Activated T-helper 1 cell treated with Interleukin-2 at 50 U/mL for 16 hours (primary cell): ENCODE results near the gene C1GALT1.

Experiments used
- DNase-seq: peaks from one replicate; pipeline ENCODE4 v3.0.0-alpha.2; 2020; ENCODE audit warnings: low read depth

Gene C1GALT1

DNA sequence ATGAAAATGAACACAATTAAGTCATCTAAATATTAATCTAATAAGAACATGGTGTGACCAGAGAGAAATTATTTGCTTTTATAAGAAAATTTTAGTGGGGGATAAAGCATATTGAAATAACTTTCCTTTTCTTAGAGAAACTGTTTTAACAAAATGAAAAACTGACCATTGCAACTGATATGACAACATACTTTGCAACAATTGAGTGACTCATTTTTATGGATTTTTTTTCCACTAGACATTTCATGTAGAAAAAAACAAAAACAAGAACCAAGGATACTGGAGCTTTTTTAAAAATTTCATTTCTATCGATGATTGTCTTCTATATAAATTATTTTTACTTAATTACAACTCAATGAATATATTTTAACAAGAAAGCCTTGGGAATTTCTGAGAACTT lies 90.0 kb downstream of the C1GALT1 start:
- DNase-seq: no peak

DNA sequence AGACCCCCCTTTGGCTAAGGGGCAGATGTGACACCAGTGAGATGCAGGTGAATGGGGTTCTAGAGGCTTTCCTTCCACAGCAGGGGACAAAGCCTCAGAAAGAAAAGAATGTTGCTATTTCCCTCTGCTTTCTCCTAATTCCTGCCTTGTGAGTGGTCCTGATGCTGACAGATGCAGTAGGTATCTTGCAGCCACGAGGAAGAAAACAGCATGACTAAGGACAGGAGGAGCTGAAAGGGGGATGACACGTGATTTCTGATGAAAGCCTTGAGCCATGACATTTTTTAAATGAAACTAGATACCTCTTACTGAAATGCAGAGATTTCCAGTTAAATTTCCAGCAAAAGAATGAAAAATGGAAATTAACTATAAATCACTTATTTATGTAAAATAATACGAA lies 92.4 kb downstream of the C1GALT1 start:
- DNase-seq: no peak

DNA sequence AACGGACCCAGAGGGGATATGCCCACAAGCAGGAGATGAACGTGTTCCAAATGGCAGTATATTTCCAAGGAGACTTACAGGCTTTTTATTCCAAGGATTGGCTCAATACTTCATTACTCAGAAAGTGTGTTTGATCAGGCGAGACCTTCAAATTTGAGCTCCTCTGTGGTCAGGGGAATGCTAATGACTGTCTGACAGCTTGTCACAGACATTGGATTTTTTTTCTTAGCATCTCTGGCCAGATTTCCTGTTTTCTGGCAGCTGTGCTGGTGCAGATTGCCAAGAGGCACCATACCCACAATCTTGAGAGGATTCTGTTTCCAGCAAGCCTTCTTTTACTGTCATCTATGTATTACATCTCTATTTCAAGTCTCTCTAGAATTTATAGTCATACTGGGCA lies 93.8 kb downstream of the C1GALT1 start:
- no peak for DNase-seq

DNA sequence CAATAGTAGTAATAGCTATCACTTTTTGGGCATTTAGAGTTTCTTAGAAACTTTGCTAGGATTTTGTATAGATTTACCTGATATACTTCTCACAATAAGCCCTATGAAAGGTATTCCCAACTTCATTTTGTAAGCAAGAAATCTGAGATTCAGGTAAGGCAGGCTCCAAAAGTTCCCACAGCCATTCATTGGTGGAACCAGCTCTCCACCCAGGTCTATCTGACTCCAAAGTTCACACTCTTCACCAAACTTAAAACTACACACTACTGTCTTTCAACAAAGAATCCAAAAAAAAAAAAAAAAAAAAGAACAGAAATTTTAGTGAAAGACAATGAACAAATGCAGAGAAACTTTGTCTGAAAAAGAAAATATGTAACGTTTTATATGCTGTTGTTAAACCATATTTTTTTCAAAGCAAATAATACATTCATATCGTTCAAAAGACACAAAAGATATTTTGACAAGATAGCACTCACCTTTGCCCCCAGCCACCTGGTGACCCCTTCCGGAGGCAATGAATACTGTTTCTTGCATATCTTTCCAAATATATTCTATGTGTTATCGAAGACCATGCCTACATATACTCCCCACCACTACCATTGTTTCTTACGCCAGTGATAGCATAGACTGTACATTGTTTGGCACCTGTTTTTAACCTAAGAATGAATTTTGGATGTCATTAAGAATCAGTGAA lies 108.2 kb downstream of the C1GALT1 start:
- DNase-seq: no peak

DNA sequence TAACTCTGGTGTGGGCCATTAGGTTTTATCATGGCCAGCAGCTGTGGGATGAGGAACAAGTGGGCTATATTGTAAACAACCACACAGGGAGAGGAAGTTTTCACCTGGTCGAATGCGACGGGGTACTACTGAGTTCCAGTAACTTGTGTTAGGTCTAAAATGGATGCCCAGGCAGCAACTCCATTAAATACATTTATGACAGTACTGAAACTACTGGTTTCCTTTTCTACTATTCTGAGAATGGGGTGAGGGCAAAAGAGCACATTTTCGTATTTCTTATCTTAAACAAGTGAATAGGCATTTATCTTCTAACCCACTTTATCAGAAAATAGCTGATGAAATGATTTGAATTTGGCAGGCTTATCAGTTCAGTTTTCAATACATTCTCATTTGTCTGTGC lies 109.7 kb downstream of the C1GALT1 start:
- DNase-seq: no peak

DNA sequence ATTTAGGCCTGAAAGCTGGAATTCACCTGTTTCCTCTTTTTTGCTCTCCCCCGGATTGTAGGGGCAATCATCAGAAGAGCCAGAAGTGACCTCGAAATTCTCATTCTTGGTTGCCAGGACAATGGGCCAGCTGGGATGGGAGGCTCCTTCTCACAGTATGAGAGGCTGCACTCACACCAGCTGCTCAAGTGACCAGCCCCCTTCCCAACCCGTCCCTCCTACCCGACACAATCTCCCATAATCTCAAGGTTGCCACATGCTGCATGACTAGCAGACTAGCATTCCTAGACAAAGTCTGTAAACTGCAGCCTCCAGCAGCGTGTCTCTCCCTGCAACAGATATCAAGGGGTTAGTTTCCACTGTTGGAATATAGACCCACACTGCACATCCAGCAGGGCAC lies 110.3 kb downstream of the C1GALT1 start:
- DNase-seq: no peak

DNA sequence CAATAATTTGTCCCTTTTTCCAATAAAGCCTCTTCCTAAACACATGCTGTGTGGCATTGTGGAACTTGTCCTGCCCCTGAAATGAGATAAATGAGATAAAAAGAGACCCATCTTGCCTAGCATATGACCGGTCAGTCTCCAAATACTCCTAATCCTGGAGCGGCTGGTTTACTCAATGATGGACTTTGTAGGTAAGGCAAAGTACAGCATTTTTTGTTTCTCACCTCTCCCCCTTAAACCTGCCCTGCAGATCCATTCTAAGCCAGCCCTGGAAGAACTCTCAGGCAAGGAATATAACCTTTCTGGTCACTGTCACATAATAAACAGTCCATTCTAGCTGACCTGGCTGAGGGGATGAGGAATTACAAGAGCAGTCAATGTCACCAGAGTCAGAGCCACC lies 110.7 kb downstream of the C1GALT1 start:
- no peak for DNase-seq

GRCh38 chr7:7294911-7295310 lies 112.6 kb downstream of the C1GALT1 start:
- no peak for DNase-seq
